Right atrium auricular region (tissue), 2 donors: ENCODE measurements around the gene PHKB. TPM values are rescaled to one million over a fixed set of nuclear protein-coding genes. Genes with fewer than 3 reads are reported as not detected.
"Not testable (repeated sequence)": the region's sequence is repeated elsewhere in the genome, so short reads cannot be mapped to it uniquely, and the experiment has no call there.

Experiments
- DNase-seq: peaks from one replicate; pipeline ENCODE4 v3.0.0-alpha.2; 2019; ENCODE audit warnings: low spot score
- H3K27ac ChIP-seq, 2 donors: fragments of 200-600 bp; sonication (generic); 1 replicate in 1 of 2; 2 replicates in 1 of 2; pipeline ENCODE4 v1.5.1; 2016 to 2019
- H3K27me3 ChIP-seq, 2 donors: fragments of 200-600 bp; sonication (generic); one replicate each; pipeline versions ENCODE4 v1.5.1 to v1.6.0; 2017 to 2019
- H3K36me3 ChIP-seq: fragments of 200-600 bp; sonication (generic); one replicate; pipeline ENCODE4 v1.5.1; 2016
- H3K4me1 ChIP-seq, 2 donors: fragments of 200-600 bp; sonication (generic); one replicate each; pipeline versions ENCODE4 v1.5.1 to v1.6.0; 2017 to 2019
- H3K4me3 ChIP-seq, 2 donors: fragments of 200-600 bp; sonication (generic); 1 replicate in 1 of 2; 2 replicates in 1 of 2; pipeline ENCODE4 v1.5.1; 2017 to 2019; ENCODE audit warnings: mild to moderate bottlenecking in 1 of 2, moderate library complexity in 1 of 2
- H3K9me3 ChIP-seq, 2 donors: fragments of 200-600 bp; sonication (generic); one replicate each; pipeline ENCODE4 v1.5.1; 2019
- total RNA-seq, 2 donors: library from RNA; depleted of rRNA; stranded (reverse); fragments of >200 nt; gene quantifications; one replicate each; pipeline ENCODE4 v1.1.0, GENCODE V29; 2016
- TF ChIP-seq, protein P1 (sequence below), 2 donors: fragments of 200-600 bp; sonication (generic); IDR thresholded peaks; one replicate each; pipeline ENCODE4 v1.5.1; 2019; ENCODE audit warnings: antibody characterized with exemption in 2 of 2

Gene PHKB
- total RNA-seq, 2 donors from 2014 or later, result 43.4 to 43.7 TPM

DNA sequence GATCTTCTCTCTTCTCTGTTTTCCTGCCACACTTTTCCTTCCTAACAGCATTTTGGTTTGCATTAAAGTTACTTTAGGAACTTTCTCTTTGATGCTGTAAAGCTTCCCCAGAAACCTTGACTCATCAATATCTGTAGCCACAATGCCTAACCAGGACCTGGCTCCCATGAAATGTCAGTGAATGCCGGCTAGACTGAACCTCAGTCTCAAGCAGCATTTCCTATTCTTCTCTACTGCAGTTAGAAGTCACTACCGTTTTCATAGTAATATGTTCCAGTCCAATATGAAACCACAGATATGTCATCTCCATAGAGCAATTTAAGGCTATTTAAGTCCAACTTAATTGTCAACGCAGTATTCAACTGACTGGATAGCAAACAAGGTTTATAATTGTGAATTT lies 29.2 kb upstream of the PHKB start:
- no peaks in the 10 kb centered on the region for H3K9me3 ChIP-seq
- TF ChIP-seq, protein P1, sequence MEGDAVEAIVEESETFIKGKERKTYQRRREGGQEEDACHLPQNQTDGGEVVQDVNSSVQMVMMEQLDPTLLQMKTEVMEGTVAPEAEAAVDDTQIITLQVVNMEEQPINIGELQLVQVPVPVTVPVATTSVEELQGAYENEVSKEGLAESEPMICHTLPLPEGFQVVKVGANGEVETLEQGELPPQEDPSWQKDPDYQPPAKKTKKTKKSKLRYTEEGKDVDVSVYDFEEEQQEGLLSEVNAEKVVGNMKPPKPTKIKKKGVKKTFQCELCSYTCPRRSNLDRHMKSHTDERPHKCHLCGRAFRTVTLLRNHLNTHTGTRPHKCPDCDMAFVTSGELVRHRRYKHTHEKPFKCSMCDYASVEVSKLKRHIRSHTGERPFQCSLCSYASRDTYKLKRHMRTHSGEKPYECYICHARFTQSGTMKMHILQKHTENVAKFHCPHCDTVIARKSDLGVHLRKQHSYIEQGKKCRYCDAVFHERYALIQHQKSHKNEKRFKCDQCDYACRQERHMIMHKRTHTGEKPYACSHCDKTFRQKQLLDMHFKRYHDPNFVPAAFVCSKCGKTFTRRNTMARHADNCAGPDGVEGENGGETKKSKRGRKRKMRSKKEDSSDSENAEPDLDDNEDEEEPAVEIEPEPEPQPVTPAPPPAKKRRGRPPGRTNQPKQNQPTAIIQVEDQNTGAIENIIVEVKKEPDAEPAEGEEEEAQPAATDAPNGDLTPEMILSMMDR (IDR thresholded peaks at IDR 0.05), result no peak
- no peaks in the 10 kb centered on the region for H3K27me3 ChIP-seq

DNA sequence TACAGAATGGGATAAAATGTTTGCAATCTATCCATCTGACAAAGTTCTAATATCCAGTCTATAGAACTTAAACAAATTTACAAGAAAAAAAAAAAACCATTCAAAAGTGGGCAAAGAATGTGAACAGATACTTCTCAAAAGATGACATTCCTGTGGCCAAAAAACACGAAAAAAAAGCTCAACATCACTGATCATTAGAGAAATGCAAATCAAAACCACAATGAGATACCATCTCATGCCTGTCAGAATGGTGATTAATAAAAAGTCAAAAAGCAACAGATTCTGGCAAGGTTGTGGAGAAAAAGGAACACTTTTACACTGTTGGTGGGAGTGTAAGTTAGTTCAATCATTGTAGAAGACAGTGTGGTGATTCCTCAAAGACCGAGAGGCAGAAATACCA lies 26.9 kb upstream of the PHKB start:
- not testable (repeated sequence) for H3K4me3 ChIP-seq, H3K9me3 ChIP-seq, H3K27me3 ChIP-seq, H3K4me1 ChIP-seq, DNase-seq, H3K36me3 ChIP-seq, H3K27ac ChIP-seq

More for the DNA sequence above, 29.2 kb upstream of the PHKB start:
- no peaks in the 10 kb centered on the region for H3K4me1 ChIP-seq
- H3K36me3 ChIP-seq, result peaks cover 7% of the 10 kb centered on the region
- no peak overlapping the region for H3K4me3 ChIP-seq
- no peak for DNase-seq
- no peak overlapping the region for H3K27ac ChIP-seq

DNA sequence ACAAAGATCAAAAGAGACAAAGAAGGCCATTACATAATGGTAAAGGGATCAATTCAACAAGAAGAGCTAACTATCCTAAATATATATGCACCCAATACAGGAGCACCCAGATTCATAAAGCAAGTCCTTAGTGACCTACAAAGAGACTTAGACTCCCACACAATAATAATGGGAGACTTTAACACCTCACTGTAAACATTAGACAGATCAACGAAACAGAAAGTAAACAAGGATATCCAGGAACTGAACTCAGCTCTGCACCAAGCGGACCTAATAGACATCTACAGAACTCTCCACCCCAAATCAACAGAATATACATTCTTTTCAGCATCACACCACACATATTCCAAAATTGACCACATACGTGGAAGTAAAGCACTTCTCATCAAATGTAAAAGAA lies 21.1 kb upstream of the PHKB start:
- H3K36me3 ChIP-seq, H3K27me3 ChIP-seq, H3K4me1 ChIP-seq, H3K27ac ChIP-seq, H3K4me3 ChIP-seq, DNase-seq, H3K9me3 ChIP-seq: not testable (repeated sequence)

DNA sequence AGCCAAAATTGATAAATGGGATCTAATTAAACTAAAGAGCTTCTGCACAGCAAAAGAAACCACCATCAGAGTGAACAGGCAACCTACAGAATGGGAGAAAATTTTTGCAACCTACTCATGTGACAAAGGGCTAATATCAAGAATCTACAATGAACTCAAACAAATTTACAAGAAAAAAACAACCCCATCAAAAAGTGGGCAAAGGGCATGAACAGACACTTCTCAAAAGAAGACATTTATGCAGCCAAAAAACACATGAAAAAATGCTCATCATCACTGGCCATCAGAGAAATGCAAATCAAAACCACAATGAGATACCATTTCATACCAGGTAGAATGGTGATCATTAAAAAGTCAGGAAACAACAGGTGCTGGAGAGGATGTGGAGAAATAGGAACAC lies 18.2 kb upstream of the PHKB start:
- not testable (repeated sequence) for H3K36me3 ChIP-seq, DNase-seq, H3K4me3 ChIP-seq

DNA sequence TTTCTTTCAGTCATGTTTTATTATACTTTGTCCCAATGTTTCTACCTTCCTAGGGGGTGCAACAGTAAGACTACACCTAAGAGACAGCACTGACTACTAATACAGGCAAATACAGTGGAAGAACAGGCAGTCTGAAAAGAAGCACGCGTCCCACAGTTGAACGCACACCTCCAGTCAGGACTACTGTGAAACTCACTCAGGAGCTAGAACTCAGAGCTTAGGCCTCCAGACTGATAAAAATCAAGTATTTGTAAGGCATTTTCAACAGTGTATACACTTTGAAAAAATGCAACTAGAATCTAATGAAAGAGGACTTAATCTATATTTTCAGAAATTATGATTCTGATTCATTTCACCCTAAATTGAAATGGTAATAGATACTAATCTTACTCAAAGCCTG lies 14.7 kb upstream of the PHKB start:
- Histone ChIP-seq H3K27ac (no peak overlapping the region), H3K4me1 (peaks cover 0 to 4% of the 10 kb centered on the region in 2 donors), H3K9me3 (no peaks in the 10 kb centered on the region), H3K4me3 (no peak overlapping the region), H3K27me3 (no peaks in the 10 kb centered on the region), H3K36me3 (peaks cover 10% of the 10 kb centered on the region)
- TF ChIP-seq, protein P1 (IDR thresholded peaks at IDR 0.05), result no peak
- no peak for DNase-seq

More for the DNA sequence above, 18.2 kb upstream of the PHKB start:
- H3K9me3 ChIP-seq, H3K4me1 ChIP-seq, H3K27me3 ChIP-seq, H3K27ac ChIP-seq: not testable (repeated sequence)

DNA sequence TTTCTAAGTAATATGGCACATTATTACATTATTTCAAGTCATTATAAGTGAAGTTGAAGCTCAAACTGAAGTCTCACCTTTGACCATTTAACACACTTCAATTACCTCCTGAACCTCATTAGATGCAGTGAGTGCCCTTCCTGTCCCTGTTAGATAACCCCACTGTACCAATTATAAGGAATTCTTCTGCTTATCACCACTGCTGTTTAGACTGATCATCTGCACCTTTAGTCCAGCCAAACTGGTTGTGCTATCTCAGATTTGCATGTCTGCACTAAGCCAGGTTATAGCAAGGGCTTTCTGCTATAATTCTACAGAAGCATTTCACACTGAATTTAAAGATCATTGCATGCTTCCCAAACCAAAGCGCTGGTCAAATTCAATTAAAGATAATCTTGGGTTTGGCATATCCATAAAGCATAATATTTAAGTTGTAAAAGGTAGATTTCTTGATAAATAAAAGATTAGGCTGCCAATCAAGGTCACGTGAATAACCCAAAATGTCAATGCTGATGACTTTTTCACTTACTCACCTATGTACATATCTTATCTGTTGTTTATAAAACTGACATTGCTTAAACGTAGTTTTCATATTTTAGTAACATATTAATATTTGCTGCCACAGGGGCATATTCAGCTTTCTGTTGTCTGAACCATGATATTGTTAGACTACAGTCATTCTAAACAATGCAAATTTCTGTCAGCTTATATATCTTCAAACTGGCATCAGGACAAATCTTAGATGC lies 12.1 kb upstream of the PHKB start:
- no peak overlapping the region for H3K27ac ChIP-seq
- TF ChIP-seq, protein P1 (IDR thresholded peaks at IDR 0.05), result no peak
- DNase-seq, result no peak

DNA sequence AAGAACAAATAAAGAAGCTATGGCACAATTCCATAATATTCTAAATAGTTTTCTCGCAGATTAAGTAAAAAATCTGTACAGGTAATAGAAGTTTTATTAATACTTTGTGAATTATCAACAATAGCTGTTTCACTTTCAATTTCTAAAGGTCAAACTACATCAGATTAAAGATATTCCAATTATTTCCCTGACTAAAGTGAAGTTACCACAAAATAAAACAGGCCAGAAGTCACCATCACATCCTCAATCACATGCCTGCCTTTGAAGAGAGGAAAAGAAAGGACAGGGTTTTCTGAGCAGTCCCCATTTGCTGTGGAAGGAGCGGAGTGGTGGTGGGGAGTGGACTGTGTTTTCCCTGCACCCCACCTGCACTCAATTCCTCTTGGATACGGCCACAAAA lies 11.3 kb upstream of the PHKB start:
- Histone ChIP-seq H3K27ac (no peak overlapping the region), H3K9me3 (no peaks in the 10 kb centered on the region), H3K36me3 (peaks cover 19% of the 10 kb centered on the region), H3K27me3 (no peaks in the 10 kb centered on the region), H3K4me1 (peaks cover 0 to 4% of the 10 kb centered on the region in 2 donors), H3K4me3 (no peak overlapping the region)
- TF ChIP-seq, protein P1 (IDR thresholded peaks at IDR 0.05), result no peak
- DNase-seq, result no peak

More for the DNA sequence above, 12.1 kb upstream of the PHKB start:
- Histone ChIP-seq H3K27me3 (no peaks in the 10 kb centered on the region), H3K9me3 (no peaks in the 10 kb centered on the region), H3K4me3 (no peak overlapping the region), H3K4me1 (peaks cover 0 to 4% of the 10 kb centered on the region in 2 donors), H3K36me3 (peaks cover 19% of the 10 kb centered on the region)
